ENCODE data around the gene FNIP1.
"Not testable (repeated sequence)": the region's sequence is repeated elsewhere in the genome, so short reads cannot be mapped to it uniquely, and the experiment has no call there.

The FNIP1 gene

GRCh38 chr5:131640043-131640856 is 156.6 kb downstream of the FNIP1 start:
- peak; percentile 18 to 39 for DNase-seq (ENCODE audit: low read depth in 2 of 2, low spot score in 1 of 2)

- no peak for DNase-seq (ENCODE audit: low read depth in 2 of 2, low spot score in 1 of 2)
Observed at GRCh38 chr5:131639148-131639547, 157.7 kb downstream of the FNIP1 start.

GRCh38 chr5:131637694-131638093 is 159.1 kb downstream of the FNIP1 start:
- DNase-seq (ENCODE audit: low read depth in 2 of 2, low spot score in 1 of 2): no peak

GRCh38 chr5:131635684-131636572 is 160.9 kb downstream of the FNIP1 start:
- DNase-seq (ENCODE audit: low read depth in 2 of 2, low spot score in 1 of 2): peak in 1 of 2 donors; percentile 33

GRCh38 chr5:131634996-131635683 is 161.7 kb downstream of the FNIP1 start, which contains the start of gene RAPGEF6:
RAPGEF6 (minus strand) TSS chr5:131635229; CDS start chr5:131635030, 199 bp downstream.
- DNase-seq (ENCODE audit: low read depth in 2 of 2, low spot score in 1 of 2): peak; percentile 89 to 94

GRCh38 chr5:131634666-131634995 is 162.2 kb downstream of the FNIP1 start:
- peak; percentile 22 to 26 for DNase-seq (ENCODE audit: low read depth in 2 of 2, low spot score in 1 of 2)

- no peak for DNase-seq (ENCODE audit: low read depth in 2 of 2, low spot score in 1 of 2)
Observed at GRCh38 chr5:131634238-131634637, 162.6 kb downstream of the FNIP1 start.

- no peak for DNase-seq (ENCODE audit: low read depth in 2 of 2, low spot score in 1 of 2)
Observed at GRCh38 chr5:131633830-131634229, 163.0 kb downstream of the FNIP1 start.

- no peak for DNase-seq (ENCODE audit: low read depth in 2 of 2, low spot score in 1 of 2)
Observed at GRCh38 chr5:131630963-131631350, 165.9 kb downstream of the FNIP1 start.

- no peak for DNase-seq (ENCODE audit: low read depth in 2 of 2, low spot score in 1 of 2)
Observed at GRCh38 chr5:131630208-131630962, 166.4 kb downstream of the FNIP1 start.

- no peak for DNase-seq (ENCODE audit: low read depth in 2 of 2, low spot score in 1 of 2)
Observed at GRCh38 chr5:131628990-131629389, 167.8 kb downstream of the FNIP1 start.

GRCh38 chr5:131627207-131627865 is 169.5 kb downstream of the FNIP1 start:
- no peak for DNase-seq (ENCODE audit: low read depth in 2 of 2, low spot score in 1 of 2)

- no peak for DNase-seq (ENCODE audit: low read depth in 2 of 2, low spot score in 1 of 2)
Observed at GRCh38 chr5:131622633-131623032, 174.2 kb downstream of the FNIP1 start.

GRCh38 chr5:131621164-131621563 is 175.7 kb downstream of the FNIP1 start:
- DNase-seq (ENCODE audit: low read depth in 2 of 2, low spot score in 1 of 2): not testable (repeated sequence)

- no peak for DNase-seq (ENCODE audit: low read depth in 2 of 2, low spot score in 1 of 2)
Observed at GRCh38 chr5:131619102-131619501, 177.7 kb downstream of the FNIP1 start.

- DNase-seq (ENCODE audit: low read depth in 2 of 2, low spot score in 1 of 2): no peak
Observed at GRCh38 chr5:131617140-131617822, 179.5 kb downstream of the FNIP1 start.

GRCh38 chr5:131615957-131616356 is 180.9 kb downstream of the FNIP1 start:
- no peak for DNase-seq (ENCODE audit: low read depth in 2 of 2, low spot score in 1 of 2)

GRCh38 chr5:131613423-131613822 is 183.4 kb downstream of the FNIP1 start:
- no peak for DNase-seq (ENCODE audit: low read depth in 2 of 2, low spot score in 1 of 2)

GRCh38 chr5:131611064-131611381 is 185.8 kb downstream of the FNIP1 start:
- DNase-seq (ENCODE audit: low read depth in 2 of 2, low spot score in 1 of 2): no peak

Measured in stimulated activated CD8-positive, alpha-beta memory T cell treated with anti-CD3 and anti-CD28 coated beads, Interleukin-4, amount 100 ng/mL, for 4 hours (primary cell).